DOHH2 (cell line): ENCODE data around the gene DLGAP1.

ENCODE experiments used
- CTCF ChIP-seq: fragments of 200-600 bp; sonication (generic); IDR thresholded peaks from one replicate; pipeline ENCODE4 v1.5.1; 2014; ENCODE audit warnings: antibody characterized with exemption, mild to moderate bottlenecking, low read depth, low read length; ENCODE audit not compliant: poor library complexity, severe bottlenecking
- EZH2phosphoT487 ChIP-seq: fragments of 200-600 bp; sonication (generic); IDR thresholded peaks from 2 replicates; pipeline ENCODE4 v1.6.1; 2017; ENCODE audit warnings: borderline replicate concordance, mild to moderate bottlenecking, antibody characterized with exemption, low read length, moderate library complexity, mixed read lengths

GRCh38 chr18:3546106-3546505 is 909.0 kb downstream of the DLGAP1 start:
- TF ChIP-seq CTCF: no peak
- no peak for TF ChIP-seq EZH2phosphoT487
